ENCODE results near the gene PKD2L2. TPM values are rescaled to one million over a fixed set of nuclear protein-coding genes. Genes with fewer than 3 reads are reported as not detected.
A peak's percentile ranks its signal among the peaks of the same experiment; 100 is the strongest.
"Not testable (repeated sequence)": the region's sequence is repeated elsewhere in the genome, so short reads cannot be mapped to it uniquely, and the experiment has no call there.

PKD2L2 gene
- total RNA-seq, 2 experiments from 2014 or later, result not detected

GRCh38 chr5:137847687-137848086, 41.6 kb upstream of the PKD2L2 start:
- no peaks in the 10 kb centered on the region for H3K27me3 Mint-ChIP-seq
- no peak overlapping the region for H3K4me3 Mint-ChIP-seq
- CTCF ChIA-PET, result interaction anchor here (0.7 to 2.2 kb wide), 2 partner anchors 8 to 69 kb away, joined by 3 to 9 read pairs; no protein-coding TSS in a partner anchor
- H3K9me3 Mint-ChIP-seq, result no peaks in the 10 kb centered on the region
- no peak for ATAC-seq
- no peak overlapping the region for H3K27ac Mint-ChIP-seq
- DNase-seq, result no peak
- intact Hi-C loops (cut with micrococcal nuclease), result no loop called here
- POLR2A ChIA-PET, result no interaction called here
- H3K36me3 Mint-ChIP-seq (ENCODE audit: low read depth), result peaks cover 9% of the 10 kb centered on the region
- no peaks in the 10 kb centered on the region for H3K4me1 Mint-ChIP-seq (ENCODE audit: low read depth)
- TF ChIP-seq, protein P1, sequence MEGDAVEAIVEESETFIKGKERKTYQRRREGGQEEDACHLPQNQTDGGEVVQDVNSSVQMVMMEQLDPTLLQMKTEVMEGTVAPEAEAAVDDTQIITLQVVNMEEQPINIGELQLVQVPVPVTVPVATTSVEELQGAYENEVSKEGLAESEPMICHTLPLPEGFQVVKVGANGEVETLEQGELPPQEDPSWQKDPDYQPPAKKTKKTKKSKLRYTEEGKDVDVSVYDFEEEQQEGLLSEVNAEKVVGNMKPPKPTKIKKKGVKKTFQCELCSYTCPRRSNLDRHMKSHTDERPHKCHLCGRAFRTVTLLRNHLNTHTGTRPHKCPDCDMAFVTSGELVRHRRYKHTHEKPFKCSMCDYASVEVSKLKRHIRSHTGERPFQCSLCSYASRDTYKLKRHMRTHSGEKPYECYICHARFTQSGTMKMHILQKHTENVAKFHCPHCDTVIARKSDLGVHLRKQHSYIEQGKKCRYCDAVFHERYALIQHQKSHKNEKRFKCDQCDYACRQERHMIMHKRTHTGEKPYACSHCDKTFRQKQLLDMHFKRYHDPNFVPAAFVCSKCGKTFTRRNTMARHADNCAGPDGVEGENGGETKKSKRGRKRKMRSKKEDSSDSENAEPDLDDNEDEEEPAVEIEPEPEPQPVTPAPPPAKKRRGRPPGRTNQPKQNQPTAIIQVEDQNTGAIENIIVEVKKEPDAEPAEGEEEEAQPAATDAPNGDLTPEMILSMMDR (IDR thresholded peaks at IDR 0.05), result no peak

DNA sequence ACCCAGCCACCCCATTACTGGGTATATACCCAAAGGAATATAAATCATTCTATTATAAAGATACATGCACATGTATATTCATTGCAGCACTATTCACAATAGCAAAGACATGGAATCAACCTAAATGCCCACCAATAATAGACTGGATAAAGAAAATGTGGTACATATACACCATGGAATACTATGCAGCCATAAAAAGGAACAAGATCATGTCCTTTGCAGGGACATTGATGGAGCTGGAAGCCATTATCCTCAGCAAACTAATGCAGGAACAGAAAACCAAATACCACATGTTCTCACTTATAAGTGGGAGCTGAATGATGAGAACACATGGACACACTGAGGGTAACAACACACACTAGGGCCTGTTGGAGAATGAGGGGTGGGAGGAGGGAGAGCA, 36.1 kb upstream of the PKD2L2 start:
- H3K27ac Mint-ChIP-seq; intact Hi-C loops (cut with micrococcal nuclease); H3K36me3 Mint-ChIP-seq (ENCODE audit: low read depth); POLR2A ChIA-PET; H3K9me3 Mint-ChIP-seq; H3K4me1 Mint-ChIP-seq (ENCODE audit: low read depth); H3K27me3 Mint-ChIP-seq; ATAC-seq; DNase-seq; H3K4me3 Mint-ChIP-seq: not testable (repeated sequence)
- CTCF ChIA-PET, result interaction anchor here (1.3 kb wide), 1 partner anchor 9 kb away, joined by 3 read pairs; no protein-coding TSS in a partner anchor

GRCh38 chr5:137856201-137856600, 33.1 kb upstream of the PKD2L2 start:
- H3K36me3 Mint-ChIP-seq (ENCODE audit: low read depth), result peaks cover 2% of the 10 kb centered on the region
- no peak for DNase-seq
- ATAC-seq, result no peak
- TF ChIP-seq, protein P1 (IDR thresholded peaks at IDR 0.05), result no peak
- no peak overlapping the region for H3K27ac Mint-ChIP-seq
- no peak overlapping the region for H3K4me3 Mint-ChIP-seq
- peaks cover 9% of the 10 kb centered on the region for H3K4me1 Mint-ChIP-seq (ENCODE audit: low read depth)
- no peaks in the 10 kb centered on the region for H3K9me3 Mint-ChIP-seq
- intact Hi-C loops (cut with micrococcal nuclease), result no loop called here
- CTCF ChIA-PET, result interaction anchor here (0.8 kb wide), 1 partner anchor 8 kb away, joined by 3 read pairs; no protein-coding TSS in a partner anchor
- H3K27me3 Mint-ChIP-seq, result no peaks in the 10 kb centered on the region
- POLR2A ChIA-PET, result no interaction called here

DNA sequence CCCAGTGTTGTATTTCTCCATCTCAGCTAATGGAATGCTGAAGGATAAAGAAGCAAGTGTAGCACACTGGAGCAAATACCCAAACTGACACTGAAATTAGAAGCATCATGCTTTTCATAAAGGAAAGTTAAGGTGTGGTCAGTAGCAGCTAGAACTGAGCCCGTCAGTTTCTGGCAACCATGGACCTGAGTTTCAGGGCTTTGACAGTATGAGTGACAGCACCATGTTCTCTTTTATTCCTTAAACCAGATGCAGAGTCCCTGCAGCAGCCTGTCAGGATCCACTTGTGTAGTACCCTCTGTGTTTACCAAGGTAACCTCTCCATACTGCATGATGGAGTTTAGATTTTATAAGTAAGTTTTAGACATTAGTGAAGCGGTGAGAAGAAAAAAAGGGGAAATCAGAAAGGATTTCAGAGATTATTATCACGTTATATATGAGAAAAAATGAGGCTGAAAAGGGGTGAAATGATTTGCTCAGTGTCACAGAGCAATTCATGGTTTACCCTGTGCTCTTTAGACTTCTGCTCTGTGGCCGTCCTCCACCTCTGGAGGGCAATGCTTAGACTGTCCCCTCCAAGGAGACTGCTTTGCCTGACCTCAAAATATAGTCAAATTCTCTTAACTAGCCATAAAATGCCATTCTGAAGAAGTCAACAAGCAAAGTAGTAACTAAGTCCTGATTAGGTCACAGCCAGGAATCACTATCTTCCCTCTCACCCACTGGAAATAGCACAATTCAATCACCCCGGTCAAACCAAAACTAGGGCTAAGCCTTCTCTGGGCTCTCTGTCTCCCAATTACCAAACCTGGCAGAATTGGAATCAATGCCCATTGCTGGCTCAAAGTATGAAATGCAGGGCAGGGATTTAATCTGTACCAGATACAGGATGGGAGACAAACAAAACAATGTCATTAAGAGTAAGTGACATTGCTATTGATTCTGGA, 32.1 kb upstream of the PKD2L2 start:
- H3K36me3 Mint-ChIP-seq (ENCODE audit: low read depth), result peaks cover 2% of the 10 kb centered on the region
- H3K27ac Mint-ChIP-seq, result no peak overlapping the region
- no peaks in the 10 kb centered on the region for H3K9me3 Mint-ChIP-seq
- peaks cover 14% of the 10 kb centered on the region for H3K4me1 Mint-ChIP-seq (ENCODE audit: low read depth)
- H3K27me3 Mint-ChIP-seq, result no peaks in the 10 kb centered on the region
- ATAC-seq, result no peak
- ChIA-PET CTCF (interaction anchor here (1.1 kb wide), 1 partner anchor 8 kb away, joined by 3 read pairs; no protein-coding TSS in a partner anchor), POLR2A (interaction anchor here (0.6 kb wide), 1 partner anchor 65 kb away, joined by 3 read pairs; no protein-coding TSS in a partner anchor)
- intact Hi-C loops (cut with micrococcal nuclease), result no loop called here
- no peak for DNase-seq
- no peak overlapping the region for H3K4me3 Mint-ChIP-seq
- TF ChIP-seq, protein P1 (IDR thresholded peaks at IDR 0.05), result no peak

DNA sequence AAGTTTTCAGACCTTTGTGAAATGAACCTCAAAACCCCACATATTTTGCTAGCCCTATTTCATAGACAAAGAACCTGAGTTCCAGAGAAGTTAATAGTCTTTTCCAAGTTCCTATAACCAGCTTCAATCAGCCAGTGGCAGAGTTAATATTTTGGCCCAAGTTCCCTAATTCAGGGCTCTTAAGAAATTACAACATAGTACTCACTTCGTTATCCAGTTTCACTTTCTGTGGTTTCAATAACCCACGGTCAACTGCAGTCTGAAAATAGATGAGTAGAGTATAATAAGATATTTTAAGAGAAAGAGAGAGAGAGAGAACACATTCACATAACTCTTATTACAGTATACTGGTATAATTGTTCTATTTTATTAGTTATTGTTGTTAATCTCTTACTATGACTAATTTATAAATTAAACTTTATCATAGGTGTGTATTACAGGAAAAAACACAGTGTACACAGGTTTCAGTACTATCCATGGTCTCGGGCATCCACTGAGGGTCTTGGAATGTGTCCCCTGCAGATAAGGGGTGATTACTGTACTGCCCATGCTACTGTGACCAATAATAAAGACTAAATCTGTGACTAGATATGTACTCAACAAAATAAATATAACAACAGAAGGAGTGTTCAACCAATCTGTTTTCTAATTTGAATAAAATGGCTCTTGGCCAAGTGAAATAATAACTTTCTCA, 30.9 kb upstream of the PKD2L2 start:
- no peak for DNase-seq
- ChIA-PET CTCF (interaction anchor here (1.1 kb wide), 1 partner anchor 10 kb away, joined by 3 read pairs; no protein-coding TSS in a partner anchor), POLR2A (interaction anchor here (0.6 kb wide), 1 partner anchor 64 kb away, joined by 3 read pairs; no protein-coding TSS in a partner anchor)
- TF ChIP-seq, protein P1 (IDR thresholded peaks at IDR 0.05), result no peak
- intact Hi-C loops (cut with micrococcal nuclease), result no loop called here
- Mint-ChIP-seq H3K4me1 (ENCODE audit: low read depth) (peaks cover 15% of the 10 kb centered on the region), H3K27me3 (no peaks in the 10 kb centered on the region), H3K9me3 (no peaks in the 10 kb centered on the region), H3K4me3 (peak overlapping the region; percentile 36), H3K36me3 (ENCODE audit: low read depth) (no peaks in the 10 kb centered on the region), H3K27ac (peak overlapping the region; percentile 52)
- ATAC-seq, result no peak

All from activated CD8-positive, alpha-beta T cell treated with anti-CD3 and anti-CD28 coated beads for 36 hours (primary cell).